IPS-18c (cell line): ENCODE results near the gene TMC4.

Source experiments
- H3K4me3 ChIP-seq: 2 replicates; pipeline ENCODE4 v1.7.0; 2013; ENCODE audit warnings: low read depth, mild to moderate bottlenecking, low read length, moderate library complexity; ENCODE audit not compliant: insufficient read depth
- H3K9me3 ChIP-seq: one replicate; pipeline ENCODE4 v1.6.1; 2013; ENCODE audit warnings: mild to moderate bottlenecking, low read length, moderate library complexity; ENCODE audit not compliant: control insufficient read depth, insufficient read depth

TMC4 gene

GRCh38 chr19:54128441-54128725 is 44.6 kb downstream of the TMC4 start:
- Histone ChIP-seq H3K9me3 (peaks cover 2% of the 10 kb centered on the region), H3K4me3 (no peak overlapping the region)

GRCh38 chr19:54127688-54128440 is 45.1 kb downstream of the TMC4 start:
- Histone ChIP-seq H3K4me3 (no peak overlapping the region), H3K9me3 (no peaks in the 10 kb centered on the region)

GRCh38 chr19:54125713-54126112 is 47.2 kb downstream of the TMC4 start:
- H3K4me3 ChIP-seq, result no peak overlapping the region
- H3K9me3 ChIP-seq, result no peaks in the 10 kb centered on the region

- Histone ChIP-seq H3K4me3 (no peak overlapping the region), H3K9me3 (no peaks in the 10 kb centered on the region)
These were observed 48.6 kb downstream of the TMC4 start for GRCh38 chr19:54124393-54124792.

- H3K4me3 ChIP-seq, result no peak overlapping the region
These were observed 49.3 kb downstream of the TMC4 start for GRCh38 chr19:54123682-54124081.

GRCh38 chr19:54121259-54121658 is 51.7 kb downstream of the TMC4 start:
- no peak overlapping the region for H3K4me3 ChIP-seq
- no peaks in the 10 kb centered on the region for H3K9me3 ChIP-seq

More at GRCh38 chr19:54123682-54124081, 49.3 kb downstream of the TMC4 start:
- H3K9me3 ChIP-seq, result no peaks in the 10 kb centered on the region

GRCh38 chr19:54115109-54116063 is 57.6 kb downstream of the TMC4 start, which contains the start of the genes PRPF31 and TFPT:
PRPF31 (plus strand) TSS chr19:54115754; CDS start chr19:54118279, 2,525 bp downstream.
TFPT (minus strand) TSS chr19:54115657; CDS start chr19:54115269, 388 bp downstream.
- Histone ChIP-seq H3K9me3 (no peaks in the 10 kb centered on the region), H3K4me3 (peak within 1 kb of the TSS; percentile 87)

- H3K4me3 ChIP-seq, result peak overlapping the region; percentile 87
- H3K9me3 ChIP-seq, result no peaks in the 10 kb centered on the region
These were observed 58.4 kb downstream of the TMC4 start for GRCh38 chr19:54114340-54115108.
